PC-3 (cell line): ENCODE measurements around the gene AMZ1. TPM values are rescaled to one million over a fixed set of nuclear protein-coding genes. Genes with fewer than 3 reads are reported as not detected.

Experiments
- ATAC-seq: fragments of 200-7000 bp; cut with Tn5 transposase; 2 replicates; pipeline ENCODE4 v1.9.1; 2020; ENCODE audit warnings: mild to moderate bottlenecking, moderate library complexity
- BruUV-seq: library from RNA; stranded (reverse); fragments of 400-500 nt; replicated peaks from 2 replicates; lab custom pipeline; 2021; lab: Mats Ljungman, UMichigan
- CTCF ChIA-PET: fragments of 300-600 bp; sonication (Branson Sonifier 250); formaldehyde crosslinking; loops from one replicate; lab custom pipeline; 2022; ENCODE audit warnings: antibody characterized with exemption; lab: Charles Lee
- POLR2A ChIA-PET: fragments of 300-600 bp; sonication (Branson Sonifier 250); formaldehyde crosslinking; loops from one replicate; lab custom pipeline; 2022; ENCODE audit warnings: antibody characterized with exemption; ENCODE audit not compliant: unreplicated experiment; lab: Charles Lee
- DNase-seq: peaks from one replicate; pipeline ENCODE4 v3.0.0-alpha.2; 2015
- H2AFZ ChIP-seq: fragments of 300-600 bp; sonication (generic); 2 replicates; pipeline ENCODE4 v1.6.0; 2016; ENCODE audit warnings: antibody characterized with exemption, low read length
- H3F3A ChIP-seq: fragments of 300-600 bp; sonication (generic); one replicate; pipeline ENCODE4 v1.6.0; 2017; ENCODE audit warnings: antibody characterized with exemption, low read length, control low read depth, mild to moderate bottlenecking; ENCODE audit not compliant: unreplicated experiment
- H3K27ac ChIP-seq: fragments of 300-600 bp; sonication (generic); 2 replicates; pipeline ENCODE4 v1.5.1; 2016; ENCODE audit warnings: mild to moderate bottlenecking, low read length
- H3K27me3 ChIP-seq: fragments of 300-600 bp; sonication (generic); 2 replicates; pipeline ENCODE4 v1.6.1; 2016; ENCODE audit warnings: low read length, mixed read lengths
- H3K36me3 ChIP-seq: fragments of 300-600 bp; sonication (generic); 2 replicates; pipeline ENCODE4 v1.6.1; 2016; ENCODE audit warnings: low read depth, mixed run types, low read length, mixed read lengths
- H3K4me1 ChIP-seq: fragments of 300-600 bp; sonication (generic); 2 replicates; pipeline ENCODE4 v1.5.1; 2016; ENCODE audit warnings: low read length; ENCODE audit not compliant: insufficient read depth
- H3K4me2 ChIP-seq: fragments of 300-600 bp; sonication (generic); 2 replicates; pipeline ENCODE4 v1.6.0; 2016; ENCODE audit warnings: low read length
- H3K4me3 ChIP-seq: fragments of 300-600 bp; sonication (generic); 2 replicates; pipeline ENCODE4 v1.5.1; 2016; ENCODE audit warnings: mild to moderate bottlenecking, low read length, mixed read lengths
- H3K79me2 ChIP-seq: fragments of 300-600 bp; sonication (generic); 2 replicates; pipeline ENCODE4 v1.6.1; 2017; ENCODE audit warnings: low read length, mixed read lengths
- H3K9ac ChIP-seq: fragments of 300-600 bp; sonication (generic); 2 replicates; pipeline ENCODE4 v1.6.0; 2016; ENCODE audit warnings: mild to moderate bottlenecking, low read length
- H3K9me2 ChIP-seq: fragments of 300-600 bp; sonication (generic); replicated peaks from 2 replicates; pipeline ENCODE4 v1.6.1; 2016; ENCODE audit warnings: mixed run types, low read length, mixed read lengths
- H3K9me3 ChIP-seq: fragments of 300-600 bp; sonication (generic); 2 replicates; pipeline ENCODE4 v1.6.1; 2016; ENCODE audit warnings: low read length, mixed read lengths
- H4K20me1 ChIP-seq: fragments of 300-600 bp; sonication (generic); 2 replicates; pipeline ENCODE4 v1.6.1; 2016; ENCODE audit warnings: low read length, mixed read lengths
- EZH2 ChIP-seq: fragments of 300-600 bp; sonication (generic); IDR thresholded peaks from one replicate; pipeline ENCODE4 v1.6.1; 2017; ENCODE audit warnings: antibody characterized with exemption, mild to moderate bottlenecking, low read length; ENCODE audit not compliant: unreplicated experiment
- EZH2phosphoT487 ChIP-seq: fragments of 300-600 bp; sonication (generic); IDR thresholded peaks from 2 replicates; pipeline ENCODE4 v1.6.1; 2018; ENCODE audit warnings: mild to moderate bottlenecking, antibody characterized with exemption, low read length, borderline replicate concordance
- intact Hi-C: fragments of 100-400 bp; cut with micrococcal nuclease; formaldehyde crosslinking; loops from 2 replicates; pipeline ENCODE4 v1.9.0; 2023
- total RNA-seq: library from RNA; depleted of rRNA; stranded (reverse); fragments of >200 nt; gene quantifications from 2 replicates; pipeline ENCODE4 v1.2.3, GENCODE V29; 2014
- TF ChIP-seq, protein P1 (sequence below): fragments of 300-600 bp; sonication (generic); conservative IDR thresholded peaks from 2 replicates; pipeline ENCODE4 v1.5.1; 2017; ENCODE audit warnings: antibody characterized with exemption, low read depth, mild to moderate bottlenecking, low read length

The AMZ1 gene
- total RNA-seq, 1 experiment from 2014 or later: not detected

DNA sequence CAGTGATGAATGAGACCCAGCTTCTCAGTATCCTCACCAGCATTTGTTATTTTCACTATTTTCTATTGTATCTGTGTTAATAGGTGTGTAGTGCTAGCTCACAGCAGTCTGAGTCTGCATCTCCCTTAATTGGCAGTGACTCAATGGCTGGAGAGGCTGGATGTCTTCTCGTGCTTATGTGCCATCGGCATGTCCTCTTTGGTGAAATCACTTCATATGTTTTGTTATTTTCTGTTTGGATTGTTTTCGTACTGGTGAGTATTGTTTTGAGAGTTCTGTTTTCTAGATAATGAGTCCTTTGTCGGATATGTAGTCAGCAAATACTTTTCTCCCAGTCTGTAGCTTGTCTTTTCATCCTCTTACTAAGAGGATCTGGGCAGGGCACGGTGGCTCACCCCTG is 66.1 kb downstream of the AMZ1 start:
- intact Hi-C loops: no loop called here
- peaks cover 53% of the 10 kb centered on the region for H3K79me2 ChIP-seq
- TF ChIP-seq, protein P1, sequence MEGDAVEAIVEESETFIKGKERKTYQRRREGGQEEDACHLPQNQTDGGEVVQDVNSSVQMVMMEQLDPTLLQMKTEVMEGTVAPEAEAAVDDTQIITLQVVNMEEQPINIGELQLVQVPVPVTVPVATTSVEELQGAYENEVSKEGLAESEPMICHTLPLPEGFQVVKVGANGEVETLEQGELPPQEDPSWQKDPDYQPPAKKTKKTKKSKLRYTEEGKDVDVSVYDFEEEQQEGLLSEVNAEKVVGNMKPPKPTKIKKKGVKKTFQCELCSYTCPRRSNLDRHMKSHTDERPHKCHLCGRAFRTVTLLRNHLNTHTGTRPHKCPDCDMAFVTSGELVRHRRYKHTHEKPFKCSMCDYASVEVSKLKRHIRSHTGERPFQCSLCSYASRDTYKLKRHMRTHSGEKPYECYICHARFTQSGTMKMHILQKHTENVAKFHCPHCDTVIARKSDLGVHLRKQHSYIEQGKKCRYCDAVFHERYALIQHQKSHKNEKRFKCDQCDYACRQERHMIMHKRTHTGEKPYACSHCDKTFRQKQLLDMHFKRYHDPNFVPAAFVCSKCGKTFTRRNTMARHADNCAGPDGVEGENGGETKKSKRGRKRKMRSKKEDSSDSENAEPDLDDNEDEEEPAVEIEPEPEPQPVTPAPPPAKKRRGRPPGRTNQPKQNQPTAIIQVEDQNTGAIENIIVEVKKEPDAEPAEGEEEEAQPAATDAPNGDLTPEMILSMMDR: no peak
- TF ChIP-seq EZH2 (no peak), EZH2phosphoT487 (no peak)
- peaks cover 18% of the 10 kb centered on the region for H3F3A ChIP-seq
- H3K27ac ChIP-seq: no peak overlapping the region
- H3K9me3 ChIP-seq: no peaks in the 10 kb centered on the region
- no peak for DNase-seq
- POLR2A ChIA-PET: no interaction called here
- ATAC-seq: no peak
- no peaks in the 10 kb centered on the region for H3K36me3 ChIP-seq
- H3K4me1 ChIP-seq: peaks cover 29% of the 10 kb centered on the region
- no peak overlapping the region for H3K9ac ChIP-seq
- no peaks in the 10 kb centered on the region for H4K20me1 ChIP-seq
- no TSS peak for BruUV-seq
- H3K4me2 ChIP-seq: no peak overlapping the region
- no peak overlapping the region for H2AFZ ChIP-seq
- no peaks in the 10 kb centered on the region for H3K27me3 ChIP-seq
- H3K4me3 ChIP-seq: no peak overlapping the region
- H3K9me2 ChIP-seq: no peaks in the 10 kb centered on the region
- CTCF ChIA-PET: no interaction called here

- H3F3A ChIP-seq: peaks cover 18% of the 10 kb centered on the region
- H3K36me3 ChIP-seq: no peaks in the 10 kb centered on the region
- H4K20me1 ChIP-seq: no peaks in the 10 kb centered on the region
- no peak overlapping the region for H3K9ac ChIP-seq
- H3K79me2 ChIP-seq: peaks cover 58% of the 10 kb centered on the region
- H3K4me3 ChIP-seq: no peak overlapping the region
- ChIA-PET CTCF (no interaction called here), POLR2A (no interaction called here)
- TF ChIP-seq EZH2phosphoT487 (no peak), EZH2 (no peak)
- TF ChIP-seq, protein P1: no peak
- BruUV-seq: no TSS peak
- DNase-seq (no peak), ATAC-seq (no peak)
- no peak overlapping the region for H3K27ac ChIP-seq
- no peak overlapping the region for H2AFZ ChIP-seq
- peaks cover 35% of the 10 kb centered on the region for H3K4me1 ChIP-seq
- H3K9me3 ChIP-seq: no peaks in the 10 kb centered on the region
- intact Hi-C loops: no loop called here
- no peaks in the 10 kb centered on the region for H3K9me2 ChIP-seq
- H3K27me3 ChIP-seq: no peaks in the 10 kb centered on the region
- no peak overlapping the region for H3K4me2 ChIP-seq
Measured at GRCh38 chr7:2754912-2755311, 66.9 kb downstream of the AMZ1 start.

DNA sequence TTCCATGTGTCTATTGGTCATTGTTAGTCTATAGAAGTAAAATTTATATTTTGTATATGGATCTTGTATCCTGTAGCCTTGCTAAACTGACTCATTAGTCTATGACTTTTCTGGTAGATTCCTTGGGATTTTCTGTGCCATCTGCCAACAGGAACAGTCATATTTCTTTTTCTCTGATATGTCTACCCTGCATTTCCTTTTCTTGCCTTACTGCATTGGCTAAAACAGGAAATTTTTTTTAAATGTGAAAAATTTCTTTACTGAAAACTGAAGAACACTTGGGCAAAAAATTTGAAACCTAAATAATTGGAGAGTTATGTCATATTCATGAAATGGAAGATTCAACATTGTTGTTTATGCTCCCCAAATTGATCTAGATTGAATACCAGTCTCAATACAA is 67.5 kb downstream of the AMZ1 start:
- no peaks in the 10 kb centered on the region for H3K27me3 ChIP-seq
- no peaks in the 10 kb centered on the region for H3K36me3 ChIP-seq
- H3F3A ChIP-seq: peaks cover 18% of the 10 kb centered on the region
- H3K4me2 ChIP-seq: no peak overlapping the region
- POLR2A ChIA-PET: no interaction called here
- H3K9me2 ChIP-seq: no peaks in the 10 kb centered on the region
- no peak overlapping the region for H3K27ac ChIP-seq
- no peaks in the 10 kb centered on the region for H4K20me1 ChIP-seq
- H2AFZ ChIP-seq: no peak overlapping the region
- H3K9me3 ChIP-seq: no peaks in the 10 kb centered on the region
- H3K9ac ChIP-seq: no peak overlapping the region
- ATAC-seq: no peak
- no peak for TF ChIP-seq EZH2phosphoT487
- no peak for TF ChIP-seq EZH2
- TF ChIP-seq, protein P1: no peak
- intact Hi-C loops: no loop called here
- DNase-seq: no peak
- no peak overlapping the region for H3K4me3 ChIP-seq
- no TSS peak for BruUV-seq
- CTCF ChIA-PET: no interaction called here
- peaks cover 35% of the 10 kb centered on the region for H3K4me1 ChIP-seq
- peaks cover 59% of the 10 kb centered on the region for H3K79me2 ChIP-seq
